Ramos (cell line): ENCODE measurements around the gene TNXB.
"Not testable (repeated sequence)": the region's sequence is repeated elsewhere in the genome, so short reads cannot be mapped to it uniquely, and the experiment has no call there.

ENCODE experiments used
- in situ Hi-C: fragments of 300-500 bp; cut with MboI; formaldehyde crosslinking; loops from one replicate; pipeline ENCODE4 v1.14.3; 2022; ENCODE audit warnings: low sequenced_read_pairs; ENCODE audit not compliant: unreplicated experiment

Gene TNXB

DNA sequence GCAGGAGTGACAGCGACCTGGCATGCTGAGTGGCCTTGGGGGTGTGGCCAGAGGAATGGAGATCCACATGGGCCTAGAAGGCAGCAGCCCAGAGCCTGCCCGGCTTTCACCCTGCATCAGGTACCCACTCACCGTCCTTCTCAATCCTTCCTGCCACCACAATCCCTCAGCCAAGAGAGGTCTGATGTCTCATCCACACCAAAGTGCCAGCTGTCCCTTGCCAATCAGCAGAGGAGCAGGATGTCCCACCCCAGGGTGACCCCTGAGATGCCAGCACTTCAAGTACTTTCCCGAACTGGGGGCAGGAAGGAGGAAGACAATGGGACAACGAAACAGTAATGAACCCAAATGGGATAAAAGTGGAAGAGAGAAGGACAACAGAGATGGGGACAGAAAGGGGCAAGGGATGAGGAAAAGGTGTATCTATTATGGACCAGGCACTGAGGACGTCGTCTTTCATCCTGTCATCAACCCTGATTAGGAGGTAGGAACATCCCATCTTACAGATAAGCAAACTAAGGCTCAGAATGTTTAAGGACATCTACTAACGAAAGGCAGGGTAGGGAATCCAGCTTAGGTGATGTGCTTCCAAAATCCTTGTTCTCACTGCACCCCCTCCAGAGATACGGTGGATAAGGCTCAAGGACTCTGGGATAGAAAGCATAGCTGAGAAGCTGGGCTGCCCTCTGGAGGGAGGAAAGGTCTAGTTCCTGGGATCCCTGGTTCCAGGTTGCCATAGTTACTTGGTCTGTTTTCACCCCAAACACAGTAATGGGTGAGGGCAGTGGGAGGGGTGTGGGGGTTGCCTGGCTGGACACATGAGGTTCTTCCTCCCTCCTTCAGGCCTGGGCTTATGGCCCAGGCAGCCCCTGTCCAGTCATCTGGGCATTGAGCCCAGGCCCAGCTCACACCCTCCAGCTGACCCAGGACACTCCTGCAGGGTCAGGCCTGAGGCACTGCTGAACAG lies 4.5 kb upstream of the TNXB start:
- in situ Hi-C loops = no loop called here

DNA sequence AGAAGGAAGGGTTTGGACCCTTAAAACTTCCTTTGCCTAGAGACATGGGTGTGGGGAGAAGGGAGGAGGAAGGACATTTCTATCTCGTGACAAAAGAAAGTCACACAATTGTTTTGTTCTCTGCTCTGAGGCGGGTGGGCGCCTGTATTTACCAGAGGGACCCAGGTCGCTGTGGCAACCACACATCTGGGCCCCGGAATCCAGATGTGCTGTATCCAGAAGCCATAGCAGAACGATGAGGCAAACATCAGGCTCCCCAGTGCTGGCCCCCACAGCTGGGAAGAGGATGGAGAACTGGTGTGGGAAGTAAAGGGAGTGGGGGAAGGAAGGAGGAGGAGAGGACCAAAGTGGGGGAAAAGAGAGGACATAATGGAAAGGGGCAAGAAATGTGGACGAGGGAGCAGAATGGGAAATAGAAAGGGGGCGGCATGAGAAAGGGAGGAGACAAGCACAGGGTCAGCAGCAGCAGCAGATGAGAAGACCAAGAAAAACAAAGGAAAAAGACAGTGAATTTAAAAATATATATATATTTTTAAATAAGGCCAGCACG lies 3.4 kb upstream of the TNXB start:
- in situ Hi-C loops = no loop called here

- in situ Hi-C loops = no loop called here
These were observed 2.4 kb upstream of the TNXB start for GRCh38 chr6:32111424-32112066.

- in situ Hi-C loops = no loop called here
These were observed 1.5 kb upstream of the TNXB start for GRCh38 chr6:32110632-32111031.

- in situ Hi-C loops = no loop called here
These were observed 625 bp upstream of the TNXB start for GRCh38 chr6:32109765-32110160.

- in situ Hi-C loops = no loop called here
These were observed 418 bp downstream of the TNXB start for GRCh38 chr6:32108727-32109113.

GRCh38 chr6:32108094-32108627 lies 977 bp downstream of the TNXB start:
- in situ Hi-C loops = no loop called here

DNA sequence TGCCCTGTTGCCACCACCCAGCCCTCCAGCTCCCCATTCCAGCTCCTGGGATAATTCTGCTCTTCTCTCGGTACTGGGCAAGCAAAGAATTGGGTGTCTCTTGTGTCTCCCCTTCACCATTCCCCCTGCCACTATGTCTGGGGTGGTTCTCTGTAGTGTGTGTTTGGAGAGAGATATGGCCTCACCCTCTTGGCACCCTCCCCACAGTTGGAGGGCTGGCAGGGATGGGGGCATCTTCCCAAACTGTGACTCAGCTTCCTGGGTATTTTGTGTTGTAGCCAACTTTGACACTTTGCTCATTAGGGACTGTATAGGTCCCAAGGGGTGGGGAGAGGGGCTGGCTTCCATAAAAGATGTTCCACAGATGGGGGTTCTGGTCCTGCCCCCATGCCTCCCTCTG lies 1.7 kb downstream of the TNXB start:
- in situ Hi-C loops = no loop called here

DNA sequence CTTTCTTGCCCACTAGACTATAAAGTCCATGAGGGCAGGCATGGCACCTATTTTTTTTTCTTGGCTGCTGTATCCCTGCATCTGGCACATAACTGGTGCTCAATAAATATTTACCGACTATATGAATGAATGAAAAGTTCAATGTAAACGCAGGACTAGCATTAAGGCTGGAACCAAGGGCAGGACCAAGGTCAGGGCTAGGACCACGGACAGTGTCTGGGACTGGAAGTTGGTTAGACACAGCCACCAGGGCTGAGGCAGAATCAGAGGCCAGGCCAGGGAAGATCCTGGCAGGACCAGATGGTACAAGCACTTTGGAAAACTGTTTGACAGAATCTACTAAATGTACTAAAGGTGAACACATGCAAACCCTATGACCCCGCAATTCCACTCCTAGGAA lies 3.7 kb downstream of the TNXB start:
- in situ Hi-C loops = no loop called here

- in situ Hi-C loops = no loop called here
These were observed 6.9 kb downstream of the TNXB start for GRCh38 chr6:32102255-32102654.

- in situ Hi-C loops = not testable (repeated sequence)
These were observed 8.9 kb downstream of the TNXB start for GRCh38 chr6:32100251-32100650.

- in situ Hi-C loops = no loop called here
These were observed 11.8 kb downstream of the TNXB start for GRCh38 chr6:32097364-32097763.

DNA sequence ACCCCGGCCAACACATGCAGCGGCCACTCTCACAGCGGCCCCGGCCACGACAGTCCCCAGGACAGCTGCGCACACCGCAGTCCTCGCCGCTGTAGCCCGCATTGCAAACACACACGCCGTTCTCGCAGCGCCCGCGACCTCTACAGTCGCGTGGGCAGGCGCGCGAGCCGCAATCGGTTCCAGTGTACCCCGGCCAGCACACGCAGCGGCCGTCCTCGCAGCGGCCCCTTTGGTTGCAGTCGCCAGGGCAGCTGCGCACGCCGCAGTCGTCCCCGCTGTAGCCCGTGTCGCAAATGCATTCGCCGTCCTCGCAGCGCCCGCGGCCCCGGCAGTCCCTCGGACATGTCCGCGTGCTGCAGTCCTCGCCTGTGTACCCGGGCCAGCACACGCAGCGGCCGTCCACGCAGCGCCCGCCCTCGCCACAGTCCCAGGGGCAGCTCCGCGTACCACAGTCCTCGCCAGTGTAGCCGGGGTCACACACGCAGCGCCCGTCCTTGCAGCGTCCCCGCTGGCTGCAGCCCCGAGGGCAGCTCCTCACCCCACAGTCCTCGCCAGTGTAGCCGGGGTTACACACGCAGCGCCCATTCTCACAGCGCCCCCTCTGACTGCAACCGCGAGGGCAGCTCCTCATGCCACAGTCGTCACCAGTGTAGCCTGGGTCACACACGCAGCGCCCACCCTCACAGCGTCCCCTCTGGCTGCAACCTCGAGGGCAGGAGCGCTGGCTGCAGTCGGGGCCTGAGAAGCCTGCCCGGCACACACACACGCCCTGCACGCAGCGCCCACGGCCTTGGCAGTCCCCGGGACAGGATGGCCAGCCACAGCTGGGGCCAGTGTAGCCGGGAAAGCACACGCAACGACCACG lies 12.5 kb downstream of the TNXB start:
- in situ Hi-C loops = no loop called here

- in situ Hi-C loops = no loop called here
These were observed 13.1 kb downstream of the TNXB start for GRCh38 chr6:32096087-32096393.

GRCh38 chr6:32095338-32096086 lies 13.6 kb downstream of the TNXB start:
- in situ Hi-C loops = no loop called here

- in situ Hi-C loops = no loop called here
These were observed 16.2 kb downstream of the TNXB start for GRCh38 chr6:32092760-32093497.

DNA sequence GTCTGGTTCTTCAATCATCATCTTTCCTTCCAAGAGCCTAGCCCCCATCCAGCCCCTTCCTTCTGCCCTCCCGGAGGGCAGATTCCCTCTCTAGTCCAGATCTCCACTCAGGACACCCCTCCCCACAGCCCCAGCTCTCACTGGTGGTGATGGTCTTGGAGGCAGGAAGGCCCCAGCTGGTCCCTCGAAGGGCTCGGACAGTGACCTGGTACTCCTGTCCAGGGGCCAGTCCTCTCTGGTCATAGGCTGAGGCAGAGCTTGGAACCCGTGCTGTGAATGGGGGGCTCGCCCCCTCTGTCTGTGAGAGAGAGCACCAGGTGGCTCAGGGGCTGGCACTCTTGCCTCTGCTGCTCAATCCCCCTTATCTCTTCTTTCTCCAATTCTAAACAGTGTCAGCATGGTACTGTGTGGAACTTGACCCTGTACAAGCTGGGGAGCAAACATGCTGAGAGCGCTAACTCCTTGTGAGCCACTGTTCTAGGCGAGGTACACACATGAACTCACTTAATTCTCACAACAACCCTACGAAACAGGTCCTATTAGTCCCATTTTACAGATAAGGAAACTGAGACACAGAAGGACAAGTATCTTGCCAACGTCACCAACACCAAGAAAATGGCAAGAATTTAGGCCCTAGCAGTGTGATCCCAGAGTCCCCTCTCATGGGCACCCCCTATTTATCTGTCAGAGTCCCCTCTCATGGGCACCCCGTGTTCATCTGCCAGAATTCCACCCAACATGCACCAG lies 19.9 kb downstream of the TNXB start:
- in situ Hi-C loops = no loop called here

- in situ Hi-C loops = no loop called here
These were observed 20.6 kb downstream of the TNXB start for GRCh38 chr6:32088487-32089049.
